IPS-NIHi11 (cell line): Measurements from ENCODE around the gene ALPK1.
"Not testable (repeated sequence)": the region's sequence is repeated elsewhere in the genome, so short reads cannot be mapped to it uniquely, and the experiment has no call there.

Source experiments
- DNase-seq: peaks from one replicate; pipeline ENCODE4 v3.0.0; 2012; ENCODE audit warnings: mixed read lengths, low spot score

ALPK1 gene

GRCh38 chr4:112296949-112297880 lies at the start of gene ALPK1:
Gene ALPK1 (plus strand): TSS chr4:112297369.
- peak; percentile 52 for DNase-seq

- no peak for DNase-seq
These were observed 46.0 kb upstream of the ALPK1 start for GRCh38 chr4:112251019-112251643.

GRCh38 chr4:112252234-112252633 lies 44.9 kb upstream of the ALPK1 start:
- DNase-seq, result no peak

GRCh38 chr4:112253382-112254000 lies 43.7 kb upstream of the ALPK1 start:
- peak; percentile 22 for DNase-seq

GRCh38 chr4:112257098-112257497 lies 40.1 kb upstream of the ALPK1 start:
- no peak for DNase-seq

- no peak for DNase-seq
These were observed 30.3 kb upstream of the ALPK1 start for GRCh38 chr4:112266823-112267222.

GRCh38 chr4:112270051-112270450 lies 27.1 kb upstream of the ALPK1 start:
- DNase-seq, result no peak

- DNase-seq, result no peak
These were observed 26.3 kb upstream of the ALPK1 start for GRCh38 chr4:112270640-112271421.

- DNase-seq, result no peak
These were observed 24.9 kb upstream of the ALPK1 start for GRCh38 chr4:112272292-112272691.

- no peak for DNase-seq
These were observed 22.2 kb upstream of the ALPK1 start for GRCh38 chr4:112274959-112275358.

- DNase-seq, result no peak
These were observed 21.1 kb upstream of the ALPK1 start for GRCh38 chr4:112276113-112276512.

- DNase-seq, result no peak
These were observed 19.9 kb upstream of the ALPK1 start for GRCh38 chr4:112277220-112277619.

GRCh38 chr4:112277705-112278448 lies 19.3 kb upstream of the ALPK1 start:
- DNase-seq, result no peak

- no peak for DNase-seq
These were observed 17.9 kb upstream of the ALPK1 start for GRCh38 chr4:112279025-112279881.

- no peak for DNase-seq
These were observed 17.3 kb upstream of the ALPK1 start for GRCh38 chr4:112279882-112280315.

- no peak for DNase-seq
These were observed 16.6 kb upstream of the ALPK1 start for GRCh38 chr4:112280386-112281056.

- not testable (repeated sequence) for DNase-seq
These were observed 15.2 kb upstream of the ALPK1 start for GRCh38 chr4:112281895-112282398.

GRCh38 chr4:112282860-112283667 lies 14.1 kb upstream of the ALPK1 start:
- DNase-seq, result no peak

GRCh38 chr4:112284166-112284565 lies 13.0 kb upstream of the ALPK1 start:
- DNase-seq, result no peak
